ENCODE data around the gene UBE2J2. TPM values are rescaled to one million over a fixed set of nuclear protein-coding genes. Genes with fewer than 3 reads are reported as not detected.

The UBE2J2 gene
- polyA plus RNA-seq, 1 of the 3 experiments (the other 2 are of a cell fraction): 47.5 TPM

DNA sequence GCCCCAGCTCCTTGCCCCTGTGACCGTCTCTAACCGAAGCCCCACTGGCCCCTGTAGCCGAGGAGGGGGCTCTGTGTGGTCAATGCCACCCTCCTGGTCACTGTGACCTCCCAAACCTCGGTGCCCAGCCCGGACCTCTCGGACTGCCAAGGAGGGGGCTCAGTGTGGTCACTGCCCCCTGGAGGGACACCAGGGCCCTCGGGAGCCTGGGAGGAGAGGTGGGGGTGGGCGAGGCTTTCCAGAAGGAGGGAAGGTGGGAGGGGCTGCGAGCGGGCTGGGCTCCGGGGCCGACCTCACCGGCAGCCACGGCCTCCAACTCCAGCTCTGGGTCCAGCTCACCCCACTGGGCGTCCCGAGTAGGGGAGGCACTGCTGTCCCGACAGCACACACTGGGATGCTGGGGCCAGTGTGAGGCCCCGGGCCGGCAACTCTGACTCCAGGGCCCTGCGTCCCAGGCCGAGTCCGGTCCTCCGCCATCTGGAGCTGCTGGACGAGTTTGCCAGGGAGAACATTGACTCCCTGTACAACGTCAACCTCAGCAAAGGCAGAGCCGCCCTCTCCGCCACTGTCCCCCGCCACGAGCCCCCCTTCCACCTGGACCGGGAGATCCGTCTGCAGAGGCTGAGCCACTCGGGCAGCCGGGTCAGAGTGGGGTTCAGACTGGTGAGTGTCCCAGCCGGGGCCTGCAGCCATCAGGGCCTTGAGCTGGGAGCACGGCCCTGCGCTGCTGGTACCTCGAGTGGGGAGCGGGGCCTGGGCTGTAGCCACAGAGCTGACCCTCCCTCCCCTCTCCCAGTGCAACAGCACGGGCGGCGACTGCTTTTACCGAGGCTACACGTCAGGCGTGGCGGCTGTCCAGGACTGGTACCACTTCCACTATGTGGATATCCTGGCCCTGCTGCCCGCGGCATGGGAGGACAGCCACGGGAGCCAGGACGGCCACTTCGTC lies 12.9 kb upstream of the UBE2J2 start:
- ChIA-PET POLR2A (interaction anchor here (1.0 kb wide), 1 partner anchor 13 kb away, joined by 3 read pairs; the partner anchor contains the start of gene UBE2J2), CTCF (interaction anchor here (0.6 to 2.2 kb wide), 8 partner anchors 8 to 302 kb away, joined by 3 to 6 read pairs (median 4); no protein-coding TSS in a partner anchor)
- no peaks in the 10 kb centered on the region for H4K20me1 ChIP-seq (ENCODE audit: insufficient read depth)
- no peaks in the 10 kb centered on the region for H3K9me3 ChIP-seq
- H3K36me3 ChIP-seq (replicated peaks in 1 of 2; ENCODE audit: control insufficient read depth in 1 of 2, insufficient read depth in 2 of 2, low read length in 1 of 2): no peaks in the 10 kb centered on the region
- no peak overlapping the region for H2AFZ ChIP-seq (ENCODE audit: low read depth)
- H3K4me2 ChIP-seq: no peak overlapping the region
- DNase-seq: no peak
- H3K9ac ChIP-seq: no peak overlapping the region
- no peak overlapping the region for H3K27ac ChIP-seq (ENCODE audit: low read depth in 2 of 2, low read length in 1 of 2)
- H3K27me3 ChIP-seq (ENCODE audit: insufficient read depth): no peaks in the 10 kb centered on the region
- H3F3A ChIP-seq (replicated peaks; ENCODE audit: insufficient read depth): no peaks in the 10 kb centered on the region
- H3K4me3 ChIP-seq (ENCODE audit: low read depth in 2 of 2, low read length in 1 of 2): no peak overlapping the region
- H3K9me2 ChIP-seq: no peaks in the 10 kb centered on the region
- no peak for TF ChIP-seq NFIC (IDR thresholded peaks at IDR 0.05; ENCODE audit: borderline replicate concordance)
- TF ChIP-seq, protein P1, sequence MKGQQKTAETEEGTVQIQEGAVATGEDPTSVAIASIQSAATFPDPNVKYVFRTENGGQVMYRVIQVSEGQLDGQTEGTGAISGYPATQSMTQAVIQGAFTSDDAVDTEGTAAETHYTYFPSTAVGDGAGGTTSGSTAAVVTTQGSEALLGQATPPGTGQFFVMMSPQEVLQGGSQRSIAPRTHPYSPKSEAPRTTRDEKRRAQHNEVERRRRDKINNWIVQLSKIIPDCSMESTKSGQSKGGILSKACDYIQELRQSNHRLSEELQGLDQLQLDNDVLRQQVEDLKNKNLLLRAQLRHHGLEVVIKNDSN (IDR thresholded peaks at IDR 0.05; ENCODE audit: borderline replicate concordance, low read depth): no peak
- no peak for TF ChIP-seq SMC3 (IDR thresholded peaks at IDR 0.05; ENCODE audit: low read depth, low read length)
- no peak for TF ChIP-seq TEAD4 (IDR thresholded peaks at IDR 0.05; ENCODE audit: borderline replicate concordance, insufficient read depth)
- TF ChIP-seq, protein P2, sequence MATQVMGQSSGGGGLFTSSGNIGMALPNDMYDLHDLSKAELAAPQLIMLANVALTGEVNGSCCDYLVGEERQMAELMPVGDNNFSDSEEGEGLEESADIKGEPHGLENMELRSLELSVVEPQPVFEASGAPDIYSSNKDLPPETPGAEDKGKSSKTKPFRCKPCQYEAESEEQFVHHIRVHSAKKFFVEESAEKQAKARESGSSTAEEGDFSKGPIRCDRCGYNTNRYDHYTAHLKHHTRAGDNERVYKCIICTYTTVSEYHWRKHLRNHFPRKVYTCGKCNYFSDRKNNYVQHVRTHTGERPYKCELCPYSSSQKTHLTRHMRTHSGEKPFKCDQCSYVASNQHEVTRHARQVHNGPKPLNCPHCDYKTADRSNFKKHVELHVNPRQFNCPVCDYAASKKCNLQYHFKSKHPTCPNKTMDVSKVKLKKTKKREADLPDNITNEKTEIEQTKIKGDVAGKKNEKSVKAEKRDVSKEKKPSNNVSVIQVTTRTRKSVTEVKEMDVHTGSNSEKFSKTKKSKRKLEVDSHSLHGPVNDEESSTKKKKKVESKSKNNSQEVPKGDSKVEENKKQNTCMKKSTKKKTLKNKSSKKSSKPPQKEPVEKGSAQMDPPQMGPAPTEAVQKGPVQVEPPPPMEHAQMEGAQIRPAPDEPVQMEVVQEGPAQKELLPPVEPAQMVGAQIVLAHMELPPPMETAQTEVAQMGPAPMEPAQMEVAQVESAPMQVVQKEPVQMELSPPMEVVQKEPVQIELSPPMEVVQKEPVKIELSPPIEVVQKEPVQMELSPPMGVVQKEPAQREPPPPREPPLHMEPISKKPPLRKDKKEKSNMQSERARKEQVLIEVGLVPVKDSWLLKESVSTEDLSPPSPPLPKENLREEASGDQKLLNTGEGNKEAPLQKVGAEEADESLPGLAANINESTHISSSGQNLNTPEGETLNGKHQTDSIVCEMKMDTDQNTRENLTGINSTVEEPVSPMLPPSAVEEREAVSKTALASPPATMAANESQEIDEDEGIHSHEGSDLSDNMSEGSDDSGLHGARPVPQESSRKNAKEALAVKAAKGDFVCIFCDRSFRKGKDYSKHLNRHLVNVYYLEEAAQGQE (IDR thresholded peaks at IDR 0.05; ENCODE audit: low read depth, low read length): no peak
- no peak for TF ChIP-seq POLR2AphosphoS5 (IDR thresholded peaks at IDR 0.05; ENCODE audit: low read depth, low read length)
- no peak for TF ChIP-seq NRF1 (IDR thresholded peaks at IDR 0.05; ENCODE audit: low read depth, low read length)
- no peak for TF ChIP-seq RFX5 (IDR thresholded peaks at IDR 0.05; ENCODE audit: low read length)
- TF ChIP-seq EP300 (IDR thresholded peaks at IDR 0.05; ENCODE audit: borderline replicate concordance in 1 of 2, low read depth in 1 of 2, low read length in 1 of 2): no peak
- TF ChIP-seq TCF12 (IDR thresholded peaks at IDR 0.05): no peak
- TF ChIP-seq GATA2 (CRISPR knock-in tag; IDR thresholded peaks at IDR 0.05): no peak
- no peak for TF ChIP-seq RCOR1 (IDR thresholded peaks at IDR 0.05; ENCODE audit: low read length)
- TF ChIP-seq, protein P3, sequence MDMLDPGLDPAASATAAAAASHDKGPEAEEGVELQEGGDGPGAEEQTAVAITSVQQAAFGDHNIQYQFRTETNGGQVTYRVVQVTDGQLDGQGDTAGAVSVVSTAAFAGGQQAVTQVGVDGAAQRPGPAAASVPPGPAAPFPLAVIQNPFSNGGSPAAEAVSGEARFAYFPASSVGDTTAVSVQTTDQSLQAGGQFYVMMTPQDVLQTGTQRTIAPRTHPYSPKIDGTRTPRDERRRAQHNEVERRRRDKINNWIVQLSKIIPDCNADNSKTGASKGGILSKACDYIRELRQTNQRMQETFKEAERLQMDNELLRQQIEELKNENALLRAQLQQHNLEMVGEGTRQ (IDR thresholded peaks at IDR 0.05; ENCODE audit: borderline replicate concordance, low read depth, low read length): no peak
- no peak for TF ChIP-seq GABPA (IDR thresholded peaks at IDR 0.05; ENCODE audit: low read depth)
- no peak for TF ChIP-seq EZH2phosphoT487 (IDR thresholded peaks at IDR 0.05; ENCODE audit: borderline replicate concordance, low read depth)
- no peak for TF ChIP-seq SIN3A (IDR thresholded peaks at IDR 0.05; ENCODE audit: borderline replicate concordance, low read depth, low read length)
- TF ChIP-seq TAF1 (IDR thresholded peaks at IDR 0.05; ENCODE audit: borderline replicate concordance, low read depth, low read length): no peak
- TF ChIP-seq ELF1 (IDR thresholded peaks at IDR 0.05): no peak
- TF ChIP-seq RAD21 (IDR thresholded peaks at IDR 0.05; ENCODE audit: low read length): no peak
- TF ChIP-seq, protein P4, sequence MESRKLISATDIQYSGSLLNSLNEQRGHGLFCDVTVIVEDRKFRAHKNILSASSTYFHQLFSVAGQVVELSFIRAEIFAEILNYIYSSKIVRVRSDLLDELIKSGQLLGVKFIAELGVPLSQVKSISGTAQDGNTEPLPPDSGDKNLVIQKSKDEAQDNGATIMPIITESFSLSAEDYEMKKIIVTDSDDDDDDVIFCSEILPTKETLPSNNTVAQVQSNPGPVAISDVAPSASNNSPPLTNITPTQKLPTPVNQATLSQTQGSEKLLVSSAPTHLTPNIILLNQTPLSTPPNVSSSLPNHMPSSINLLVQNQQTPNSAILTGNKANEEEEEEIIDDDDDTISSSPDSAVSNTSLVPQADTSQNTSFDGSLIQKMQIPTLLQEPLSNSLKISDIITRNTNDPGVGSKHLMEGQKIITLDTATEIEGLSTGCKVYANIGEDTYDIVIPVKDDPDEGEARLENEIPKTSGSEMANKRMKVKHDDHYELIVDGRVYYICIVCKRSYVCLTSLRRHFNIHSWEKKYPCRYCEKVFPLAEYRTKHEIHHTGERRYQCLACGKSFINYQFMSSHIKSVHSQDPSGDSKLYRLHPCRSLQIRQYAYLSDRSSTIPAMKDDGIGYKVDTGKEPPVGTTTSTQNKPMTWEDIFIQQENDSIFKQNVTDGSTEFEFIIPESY (IDR thresholded peaks at IDR 0.05; ENCODE audit: borderline replicate concordance, low read depth): no peak
- H3K79me2 ChIP-seq (ENCODE audit: insufficient read depth): no peaks in the 10 kb centered on the region
- H3K4me1 ChIP-seq (ENCODE audit: control insufficient read depth in 1 of 2, insufficient read depth in 2 of 2, low read depth in 1 of 2, low read length in 1 of 2): peaks cover 0 to 11% of the 10 kb centered on the region in 2 experiments; a peak in 1 of 4 replicates
- 48% methylated on average over 11 of the region's 50 CpGs for WGBS (ENCODE audit: low lambda C conversion rate)

Measured in SK-N-SH (cell line).